ENCODE measurements around the gene LYRM7. TPM values are rescaled to one million over a fixed set of nuclear protein-coding genes. Genes with fewer than 3 reads are reported as not detected.
"Not testable (repeated sequence)": the region's sequence is repeated elsewhere in the genome, so short reads cannot be mapped to it uniquely, and the experiment has no call there.

LYRM7 gene
- total and polyA plus RNA-seq, 7 donors, result 5.7 to 11.8 (median 8.4) TPM

DNA sequence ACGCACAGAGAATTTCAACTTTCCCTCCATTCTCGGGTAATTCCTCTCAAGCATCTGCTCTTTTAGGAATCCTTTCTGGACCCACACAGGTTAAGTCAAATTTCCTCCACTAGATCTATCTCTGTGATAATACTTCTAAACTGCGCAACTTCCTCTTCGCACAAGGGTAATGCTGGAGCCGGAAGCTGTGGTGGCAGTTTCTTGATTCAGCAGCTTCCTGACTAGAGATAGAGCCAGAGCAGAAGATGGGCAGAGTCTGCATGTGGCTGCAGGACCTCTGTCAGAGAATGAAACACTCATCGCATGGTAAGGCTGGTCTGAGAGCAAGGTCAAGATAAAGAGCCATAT lies 82.1 kb downstream of the LYRM7 start:
- no peaks in the 10 kb centered on the region for H3K4me1 ChIP-seq
- H3K27me3 ChIP-seq, result no peaks in the 10 kb centered on the region
- no peaks in the 10 kb centered on the region for H3K36me3 ChIP-seq
- peak overlapping the region in 2 of 4 donors; percentile 1 to 11 for H3K27ac ChIP-seq
- no peaks in the 10 kb centered on the region for H3K9me3 ChIP-seq
- TF ChIP-seq POLR2A (IDR thresholded peaks at IDR 0.05), result no peak
- TF ChIP-seq POLR2AphosphoS5 (IDR thresholded peaks at IDR 0.05), result peak in 2 of 4 donors; percentile 31 to 41
- no peak for TF ChIP-seq CTCF (IDR thresholded peaks at IDR 0.05)
- no peak for TF ChIP-seq EP300 (IDR thresholded peaks at IDR 0.05)
- DNase-seq, result peak; percentile 70
- WGBS, 2 donors, result 42 to 71% methylated on average over 6 of the region's 6 CpGs
- intact Hi-C loops (cut with DNase I), result no loop called here
- no peak overlapping the region for H3K4me3 ChIP-seq

DNA sequence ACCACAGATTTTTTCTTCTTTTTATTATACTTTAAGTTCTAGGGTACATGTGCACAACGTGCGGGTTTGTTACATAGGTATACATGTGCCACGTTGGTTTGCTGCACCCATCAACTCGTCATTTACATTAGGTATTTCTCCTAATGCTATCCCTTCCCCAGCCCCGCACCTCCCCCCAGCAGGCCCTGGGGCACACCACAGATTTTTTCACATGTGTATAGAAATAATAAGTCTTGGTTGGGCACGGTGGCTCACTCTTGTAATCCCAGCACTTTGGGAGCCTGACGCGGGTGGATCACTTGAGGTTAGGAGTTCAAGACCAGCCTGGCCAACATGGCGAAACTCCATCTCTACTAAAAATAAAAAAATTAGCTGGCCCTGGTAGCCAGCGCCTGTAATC lies 83.3 kb downstream of the LYRM7 start:
- WGBS, 2 donors, result 86 to 88% methylated on average over 10 of the region's 10 CpGs
- H3K4me3 ChIP-seq; H3K9me3 ChIP-seq; DNase-seq; H3K27ac ChIP-seq; H3K36me3 ChIP-seq; intact Hi-C loops (cut with DNase I); H3K4me1 ChIP-seq; H3K27me3 ChIP-seq: not testable (repeated sequence)

DNA sequence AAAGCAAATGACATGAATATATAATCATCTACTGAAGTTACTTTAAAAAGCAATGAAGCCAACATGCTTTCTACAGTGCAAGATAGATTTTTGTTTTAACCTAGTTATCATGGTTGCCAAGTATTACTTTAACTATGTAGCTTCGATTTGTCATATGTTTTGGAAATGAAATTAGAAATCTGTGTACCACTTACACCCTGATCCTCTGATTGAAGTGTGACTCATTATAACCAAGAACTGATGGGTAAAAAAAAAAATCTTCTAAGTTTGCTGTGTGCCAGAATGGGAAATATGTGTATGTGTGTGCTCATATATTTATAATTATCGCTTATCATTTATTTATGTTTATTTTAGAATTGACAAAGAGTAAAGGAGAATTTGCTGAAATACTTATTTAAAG lies 84.0 kb downstream of the LYRM7 start:
- 83 to 87% methylated on average over 2 of the region's 2 CpGs for WGBS, 2 donors
- intact Hi-C loops (cut with DNase I), result no loop called here

More for the DNA sequence above, 84.0 kb downstream of the LYRM7 start:
- Histone ChIP-seq H3K4me1 (no peaks in the 10 kb centered on the region), H3K27ac (no peak overlapping the region), H3K4me3 (no peak overlapping the region), H3K27me3 (no peaks in the 10 kb centered on the region), H3K36me3 (no peaks in the 10 kb centered on the region), H3K9me3 (no peaks in the 10 kb centered on the region)
- TF ChIP-seq CTCF (IDR thresholded peaks at IDR 0.05) (no peak), POLR2A (IDR thresholded peaks at IDR 0.05) (no peak), EP300 (IDR thresholded peaks at IDR 0.05) (no peak)
- no peak for DNase-seq

Other genes with a start within 250 kb of the LYRM7 start
- gene HINT1, start 5.7 kb upstream of the LYRM7 start, total RNA-seq, result 100 to 1,000 TPM; 135 to 261 (median 251) TPM
- 100 to 1,000 TPM; 561 to 852 (median 744) TPM for gene HINT1, start 5.7 kb upstream of the LYRM7 start, polyA plus RNA-seq
- 10 to 100 TPM; 24.1 to 33.2 (median 28.6) TPM for gene CDC42SE2, start 93.1 kb downstream of the LYRM7 start, total RNA-seq
- 100 to 1,000 TPM in 1 of 3 donors, 10 to 100 TPM in 2; 67.1 to 109 (median 74.5) TPM for gene CDC42SE2, start 93.1 kb downstream of the LYRM7 start, polyA plus RNA-seq